MCF 10A (cell line): Measurements from ENCODE around the gene ITGB7. TPM values are rescaled to one million over a fixed set of nuclear protein-coding genes. Genes with fewer than 3 reads are reported as not detected.

ENCODE experiments used
- BruUV-seq: library from RNA; stranded (reverse); fragments of 400-500 nt; replicated peaks from 2 replicates; lab custom pipeline; 2021; lab: Mats Ljungman, UMichigan
- CTCF ChIA-PET: fragments of 300-600 bp; sonication (Branson Sonifier 250); formaldehyde crosslinking; extraction: SDS; loops from one replicate; lab custom pipeline; 2021; ENCODE audit warnings: antibody characterized with exemption, inconsistent platforms; lab: Yijun Ruan, JAX
- POLR2A ChIA-PET: fragments of 300-600, 350-650 bp; sonication (Branson Sonifier 250); formaldehyde crosslinking; extraction: SDS; loops from one replicate; lab custom pipeline; 2020; ENCODE audit warnings: antibody characterized with exemption, inconsistent platforms; lab: Yijun Ruan, JAX
- DNase-seq: peaks from one replicate; pipeline ENCODE4 v3.0.0-alpha.2; 2018; ENCODE audit not compliant: unreplicated experiment
- H3K27ac Mint-ChIP-seq: one replicate; pipeline ENCODE4 v1.8.0; 2022; ENCODE audit warnings: mild to moderate bottlenecking, low read depth, mixed read lengths; ENCODE audit not compliant: unreplicated experiment
- H3K27me3 Mint-ChIP-seq: one replicate; pipeline ENCODE4 v1.8.0; 2022; ENCODE audit warnings: mixed read lengths; ENCODE audit not compliant: insufficient read depth, unreplicated experiment
- H3K36me3 Mint-ChIP-seq: one replicate; pipeline ENCODE4 v1.8.0; 2022; ENCODE audit warnings: mild to moderate bottlenecking, moderate library complexity, mixed read lengths; ENCODE audit not compliant: insufficient read depth, unreplicated experiment
- H3K4me1 Mint-ChIP-seq: one replicate; pipeline ENCODE4 v1.8.0; 2022; ENCODE audit warnings: mixed read lengths; ENCODE audit not compliant: insufficient read depth, unreplicated experiment
- H3K4me3 Mint-ChIP-seq: one replicate; pipeline ENCODE4 v1.8.0; 2022; ENCODE audit warnings: mild to moderate bottlenecking, moderate library complexity, mixed read lengths; ENCODE audit not compliant: unreplicated experiment
- H3K9me3 Mint-ChIP-seq: one replicate; pipeline ENCODE4 v1.8.0; 2022; ENCODE audit warnings: mixed read lengths; ENCODE audit not compliant: unreplicated experiment
- CTCF ChIP-seq: fragments of 200-600 bp; IDR thresholded peaks from one replicate; pipeline ENCODE4 v1.8.0; 2022; ENCODE audit warnings: antibody characterized with exemption, mild to moderate bottlenecking; ENCODE audit not compliant: unreplicated experiment
- intact Hi-C: fragments of 100-400 bp; cut with micrococcal nuclease; formaldehyde crosslinking; loops from 2 replicates; pipeline ENCODE4 v1.14.1; 2022
- total RNA-seq: library from RNA; stranded (reverse); gene quantifications from 2 replicates; pipeline ENCODE4 v1.2.3, GENCODE V29; 2022

ITGB7 gene
- total RNA-seq, 1 experiment from 2014 or later = 1.0 TPM

- H3K27ac Mint-ChIP-seq = peak within 1 kb of the TSS; percentile 67
- peak; percentile 77 for DNase-seq
- CTCF ChIA-PET = interaction anchor here (0.7 to 1.4 kb wide), 4 partner anchors 14 to 40 kb away, joined by 3 to 6 read pairs (median 4); a partner anchor contains a TSS
- peak within 1 kb of the TSS; percentile 77 for H3K4me3 Mint-ChIP-seq
- BruUV-seq = no TSS peak
- peaks cover 4% of the 10 kb centered on the region for H3K36me3 Mint-ChIP-seq
- intact Hi-C loops = no loop called here
- peaks cover 69% of the 10 kb centered on the region for H3K4me1 Mint-ChIP-seq
- no peaks in the 10 kb centered on the region for H3K9me3 Mint-ChIP-seq
- H3K27me3 Mint-ChIP-seq = no peaks in the 10 kb centered on the region
- POLR2A ChIA-PET = interaction anchor here (0.5 to 1.7 kb wide), 17 partner anchors 9 to 226 kb away, joined by 3 to 18 read pairs (median 3); partner anchors contain the start of genes CSAD, EIF4B, MYG1 and ZNF740
- TF ChIP-seq CTCF = no peak
These were observed 25.0 kb upstream of the ITGB7 start, which contains the start of gene RARG for GRCh38 chr12:53231921-53232645. TSS of gene RARG (minus strand) at chr12:53232209. CDS start at chr12:53227545, 4,664 bp downstream.

GRCh38 chr12:53231671-53231920, 24.5 kb upstream of the ITGB7 start:
- no peak for TF ChIP-seq CTCF
- BruUV-seq = TSS peak; percentile 52
- peak overlapping the region; percentile 27 for H3K27ac Mint-ChIP-seq
- H3K4me1 Mint-ChIP-seq = peaks cover 71% of the 10 kb centered on the region
- H3K9me3 Mint-ChIP-seq = no peaks in the 10 kb centered on the region
- POLR2A ChIA-PET = interaction anchor here (0.6 to 1.7 kb wide), 13 partner anchors 8 to 226 kb away, joined by 3 to 18 read pairs (median 4); partner anchors contain the start of genes CSAD, EIF4B, MYG1 and ZNF740
- CTCF ChIA-PET = interaction anchor here (0.7 to 1.3 kb wide), 2 partner anchors 20 to 41 kb away, joined by 3 to 6 read pairs; a partner anchor contains a TSS
- peaks cover 7% of the 10 kb centered on the region for H3K36me3 Mint-ChIP-seq
- no peaks in the 10 kb centered on the region for H3K27me3 Mint-ChIP-seq
- peak overlapping the region; percentile 77 for H3K4me3 Mint-ChIP-seq
- DNase-seq = no peak
- intact Hi-C loops = no loop called here

- Mint-ChIP-seq H3K4me3 (peak overlapping the region; percentile 77), H3K36me3 (peaks cover 7% of the 10 kb centered on the region), H3K9me3 (no peaks in the 10 kb centered on the region), H3K27me3 (no peaks in the 10 kb centered on the region), H3K27ac (no peak overlapping the region), H3K4me1 (peaks cover 64% of the 10 kb centered on the region)
- DNase-seq = peak; percentile 16
- TF ChIP-seq CTCF = no peak
- CTCF ChIA-PET = interaction anchor here (0.6 kb wide), 1 partner anchor 26 kb away, joined by 3 read pairs; no protein-coding TSS in a partner anchor
- intact Hi-C loops = no loop called here
- POLR2A ChIA-PET = interaction anchor here (1.3 to 1.7 kb wide), 3 partner anchors 14 to 69 kb away, joined by 5 to 8 read pairs (median 6); partner anchors contain the start of gene MYG1
- no TSS peak for BruUV-seq
These were observed 23.2 kb upstream of the ITGB7 start for GRCh38 chr12:53230108-53230845.

GRCh38 chr12:53229454-53229853, 22.4 kb upstream of the ITGB7 start:
- ChIA-PET POLR2A (interaction anchor here (1.1 kb wide), 1 partner anchor 10 kb away, joined by 3 read pairs; no protein-coding TSS in a partner anchor), CTCF (interaction anchor here (0.6 to 0.9 kb wide), 2 partner anchors 15 to 27 kb away, joined by 3 read pairs; no protein-coding TSS in a partner anchor)
- peaks cover 72% of the 10 kb centered on the region for H3K4me1 Mint-ChIP-seq
- peak overlapping the region; percentile 39 for H3K27ac Mint-ChIP-seq
- no peaks in the 10 kb centered on the region for H3K9me3 Mint-ChIP-seq
- TF ChIP-seq CTCF = no peak
- H3K4me3 Mint-ChIP-seq = peak overlapping the region; percentile 77
- H3K27me3 Mint-ChIP-seq = no peaks in the 10 kb centered on the region
- no TSS peak for BruUV-seq
- DNase-seq = no peak
- peaks cover 10% of the 10 kb centered on the region for H3K36me3 Mint-ChIP-seq
- intact Hi-C loops = no loop called here
